GM12874 (cell line): ENCODE results near the gene ZNF398.

Source experiments
- TF ChIP-seq, protein P1 (sequence below): IDR thresholded peaks from 2 replicates; pipeline ENCODE4 v1.5.1; 2011; ENCODE audit warnings: low read depth, mild to moderate bottlenecking, control low read depth, low read length, moderate library complexity; ENCODE audit not compliant: insufficient read depth

Gene ZNF398

DNA sequence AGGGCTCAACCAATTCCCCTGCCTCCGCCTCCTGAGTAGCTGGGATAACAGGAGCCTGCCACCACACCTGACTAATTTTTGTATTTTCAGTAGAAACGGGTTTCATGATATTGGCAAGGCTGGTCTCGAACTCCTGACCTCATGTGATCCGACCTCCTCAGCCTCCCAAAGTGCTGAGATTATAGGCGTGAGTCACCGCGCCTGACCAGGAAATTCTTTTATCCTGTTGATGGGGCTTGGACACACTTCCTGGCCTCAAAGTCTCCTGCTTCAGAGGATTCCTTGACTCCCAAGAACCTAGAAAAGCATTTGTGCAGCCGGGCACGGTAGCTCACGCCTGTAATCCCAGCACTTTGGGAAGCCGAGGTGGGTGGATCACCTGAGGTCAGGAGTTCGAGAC is 37.3 kb upstream of the ZNF398 start:
- TF ChIP-seq, protein P1, sequence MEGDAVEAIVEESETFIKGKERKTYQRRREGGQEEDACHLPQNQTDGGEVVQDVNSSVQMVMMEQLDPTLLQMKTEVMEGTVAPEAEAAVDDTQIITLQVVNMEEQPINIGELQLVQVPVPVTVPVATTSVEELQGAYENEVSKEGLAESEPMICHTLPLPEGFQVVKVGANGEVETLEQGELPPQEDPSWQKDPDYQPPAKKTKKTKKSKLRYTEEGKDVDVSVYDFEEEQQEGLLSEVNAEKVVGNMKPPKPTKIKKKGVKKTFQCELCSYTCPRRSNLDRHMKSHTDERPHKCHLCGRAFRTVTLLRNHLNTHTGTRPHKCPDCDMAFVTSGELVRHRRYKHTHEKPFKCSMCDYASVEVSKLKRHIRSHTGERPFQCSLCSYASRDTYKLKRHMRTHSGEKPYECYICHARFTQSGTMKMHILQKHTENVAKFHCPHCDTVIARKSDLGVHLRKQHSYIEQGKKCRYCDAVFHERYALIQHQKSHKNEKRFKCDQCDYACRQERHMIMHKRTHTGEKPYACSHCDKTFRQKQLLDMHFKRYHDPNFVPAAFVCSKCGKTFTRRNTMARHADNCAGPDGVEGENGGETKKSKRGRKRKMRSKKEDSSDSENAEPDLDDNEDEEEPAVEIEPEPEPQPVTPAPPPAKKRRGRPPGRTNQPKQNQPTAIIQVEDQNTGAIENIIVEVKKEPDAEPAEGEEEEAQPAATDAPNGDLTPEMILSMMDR, result no peak

DNA sequence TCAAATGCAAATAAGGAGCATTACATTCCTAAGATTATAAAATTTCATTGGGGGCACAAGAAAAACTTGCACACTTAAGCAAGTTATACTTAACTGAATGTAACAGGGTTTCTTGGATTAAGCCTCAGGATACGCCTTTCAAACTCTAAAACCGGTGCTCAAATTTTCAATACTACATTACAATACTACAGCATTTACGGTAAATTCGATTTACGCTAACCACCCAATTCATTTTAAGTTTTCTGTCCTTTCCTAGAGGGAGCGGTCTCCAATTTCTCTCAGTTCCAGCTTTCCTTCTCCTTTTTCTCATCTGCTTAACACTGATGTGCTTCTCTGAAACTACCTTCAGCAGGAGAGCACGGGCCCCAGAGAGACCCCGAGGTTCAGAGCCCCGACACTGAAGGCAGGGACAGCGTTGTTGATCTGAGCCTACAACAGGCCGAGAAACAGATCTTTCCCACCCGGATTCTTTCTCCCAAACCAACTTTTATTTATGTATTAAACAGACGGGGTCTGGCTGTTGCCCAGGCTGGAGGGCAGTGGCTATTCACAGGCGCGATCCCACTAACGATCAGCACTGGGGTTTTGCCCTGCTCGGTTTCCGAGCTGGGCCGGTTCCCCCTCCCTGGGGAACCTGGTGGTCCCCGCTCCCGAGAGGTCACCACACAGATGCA is 21.9 kb upstream of the ZNF398 start:
- TF ChIP-seq, protein P1, result no peak

DNA sequence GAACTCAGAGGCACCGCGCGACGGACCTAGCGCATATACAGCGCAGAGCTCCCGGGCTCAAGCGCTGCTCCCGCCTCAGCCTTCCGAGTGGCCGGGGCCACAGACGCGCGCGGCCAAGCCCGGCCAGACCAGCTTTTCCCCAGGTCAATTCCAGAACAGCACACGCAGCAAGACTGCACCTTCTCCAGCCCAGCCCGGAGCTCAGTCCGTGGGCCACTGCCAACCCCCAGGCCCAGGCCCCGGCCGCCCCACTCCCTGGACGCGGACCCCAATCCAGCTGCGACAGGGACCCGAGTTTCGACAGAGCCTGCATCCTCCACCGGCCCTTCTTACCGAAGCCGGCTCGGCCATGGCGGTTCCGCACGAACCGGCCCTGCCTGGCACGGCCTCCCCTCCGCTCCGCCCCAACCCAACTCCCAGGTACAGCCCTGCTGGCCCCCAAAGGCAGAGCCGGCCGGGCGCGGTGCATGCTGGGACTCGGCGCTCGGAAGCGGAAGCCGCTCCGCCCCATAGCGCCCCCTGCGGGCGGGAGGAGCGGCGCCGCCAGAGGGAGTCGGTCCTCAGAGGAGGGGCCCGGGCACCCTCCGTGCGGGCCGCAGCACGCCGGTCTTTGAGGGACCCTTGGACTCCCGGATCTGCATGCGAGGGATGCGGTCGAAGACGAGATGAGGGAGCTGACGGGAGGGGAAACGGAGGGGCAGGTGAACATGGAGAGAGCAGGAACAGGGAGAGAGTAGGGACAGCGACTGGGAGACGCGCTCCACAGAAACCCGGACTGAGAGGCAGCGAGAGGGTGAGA is 21.2 kb upstream of the ZNF398 start, which contains the start of gene ZNF425:
Gene ZNF425 (minus strand): TSS at position 462 of the 799 bp plus-strand sequence. CDS start 111 bp downstream, at position 351.
- TF ChIP-seq, protein P1, result peak; percentile 95

DNA sequence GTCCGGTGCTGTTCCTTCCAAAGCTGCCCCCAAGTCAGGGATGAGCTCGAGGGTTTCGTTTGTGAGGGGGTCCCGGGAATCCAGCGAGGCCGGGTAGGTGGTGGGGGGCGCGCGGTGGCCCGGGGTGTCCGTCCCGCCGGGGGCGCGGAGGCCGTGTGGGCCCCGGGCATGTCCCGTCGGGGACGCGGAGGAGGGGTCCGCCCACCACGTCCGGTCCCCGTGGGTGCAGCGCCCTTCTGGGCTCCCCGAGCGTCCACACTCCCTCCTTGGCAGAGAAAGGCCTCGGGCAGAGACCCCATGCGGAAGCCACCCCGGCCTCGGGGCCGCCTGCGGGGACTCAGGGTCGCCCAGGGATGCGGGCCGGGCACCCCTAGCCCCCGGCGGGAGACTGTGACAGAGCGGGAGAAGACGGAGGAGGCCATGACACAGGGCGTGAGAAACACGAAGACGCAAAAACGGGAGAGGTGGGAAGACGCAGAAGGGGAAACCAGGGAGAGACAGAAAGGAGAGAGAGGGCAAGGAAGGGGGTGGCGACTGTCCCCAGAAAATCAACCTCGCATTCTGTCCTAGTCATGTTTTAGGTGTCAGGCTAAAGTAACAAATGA is 20.5 kb upstream of the ZNF398 start:
- TF ChIP-seq, protein P1, result no peak

DNA sequence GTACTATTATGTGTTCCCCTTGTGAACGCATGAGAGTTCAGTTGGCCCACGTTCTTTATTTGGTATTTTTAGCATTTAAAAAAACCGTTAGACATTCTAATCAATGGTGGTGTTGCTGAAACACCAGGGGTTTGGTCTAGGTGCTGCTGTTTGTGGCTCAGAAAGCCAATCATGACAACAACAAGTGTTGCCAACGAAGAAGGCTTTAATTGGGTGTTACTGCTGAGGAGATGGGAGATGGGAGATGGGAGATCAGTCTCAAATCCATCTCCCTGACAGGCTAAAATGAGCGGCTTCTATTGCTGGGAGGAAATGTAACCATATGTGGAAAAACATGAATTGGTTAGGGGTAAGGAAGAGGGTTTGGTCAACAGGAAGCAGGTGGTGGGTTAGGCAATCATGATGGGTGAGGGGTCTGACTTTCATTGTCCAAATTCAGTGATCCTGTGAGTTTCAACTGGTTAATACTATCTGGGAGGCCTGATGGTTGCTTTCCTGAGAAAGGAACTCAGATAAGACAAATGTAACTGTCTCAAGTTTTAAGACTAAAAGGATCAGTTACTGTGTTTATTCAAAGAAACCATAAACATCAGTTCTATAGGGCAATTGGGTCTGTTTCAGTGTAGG is 16.6 kb upstream of the ZNF398 start:
- TF ChIP-seq, protein P1, result no peak

DNA sequence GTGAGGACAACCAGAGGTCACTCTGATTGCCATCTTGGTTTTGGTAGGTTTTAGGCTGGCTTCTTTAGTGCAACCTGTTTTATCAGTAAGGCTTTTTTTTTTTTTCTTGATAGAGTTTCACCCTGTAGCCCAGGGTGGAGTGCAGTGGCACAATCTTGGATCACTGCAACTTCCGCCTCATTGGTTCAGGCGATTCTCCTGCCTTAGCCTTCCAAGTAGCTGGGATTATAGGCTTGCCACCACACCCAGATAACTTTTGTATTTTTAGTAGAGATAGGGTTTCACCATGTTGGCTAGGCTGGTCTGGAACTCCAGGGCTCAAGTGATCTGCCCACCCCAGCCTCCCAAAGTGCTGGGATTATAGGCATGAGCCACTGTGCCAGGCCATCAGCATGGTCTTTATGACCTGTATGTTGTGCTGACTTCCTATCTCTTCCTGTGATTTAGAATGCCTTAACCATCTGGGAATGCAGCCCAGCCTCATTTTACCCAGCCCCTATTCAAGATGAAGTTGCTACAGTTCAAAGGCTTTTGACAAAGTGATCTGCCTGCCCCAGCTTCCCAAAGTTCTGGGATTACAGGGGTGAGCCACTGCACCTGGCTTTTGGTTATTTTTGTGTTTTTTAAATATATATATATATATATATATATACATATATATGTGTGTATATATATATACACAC is 14.1 kb upstream of the ZNF398 start:
- TF ChIP-seq, protein P1, result no peak
